Measurements from ENCODE around the gene PRR20G. TPM values are rescaled to one million over a fixed set of nuclear protein-coding genes. Genes with fewer than 3 reads are reported as not detected.

Gene PRR20G
- total RNA-seq, 2 donors from 2014 or later, result not detected

DNA sequence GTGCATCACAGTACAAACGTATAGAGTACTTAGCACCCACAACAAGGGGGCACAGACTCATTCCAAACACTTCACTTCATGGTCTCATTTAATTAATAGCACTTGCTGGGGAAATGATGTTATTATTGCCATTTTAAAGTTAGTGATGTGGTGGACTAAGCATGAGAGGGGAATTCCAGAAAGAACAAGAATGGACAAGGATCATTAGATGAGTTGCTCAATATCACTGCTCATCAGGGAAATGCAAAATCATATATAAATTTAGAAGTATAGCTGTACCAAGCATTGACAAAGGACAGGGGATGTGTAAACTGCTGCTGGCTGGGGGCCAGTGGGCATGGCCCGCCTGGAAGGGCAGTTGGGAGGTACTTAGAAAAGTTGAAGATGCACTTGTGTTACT, 14.6 kb downstream of the PRR20G start:
- H3K36me3 ChIP-seq, result no peaks in the 10 kb centered on the region
- H3K4me1 ChIP-seq, result no peaks in the 10 kb centered on the region
- no peak for DNase-seq
- intact Hi-C loops (cut with DNase I), result no loop called here
- no peak overlapping the region for H3K27ac ChIP-seq
- no peak overlapping the region for H3K9ac ChIP-seq (ENCODE audit: low read depth in 2 of 2, low read length in 2 of 2)
- H3K4me3 ChIP-seq, result no peak overlapping the region
- H3K27me3 ChIP-seq, result no peaks in the 10 kb centered on the region
- H3K9me3 ChIP-seq, result no peaks in the 10 kb centered on the region
- no peak for TF ChIP-seq CTCF (IDR thresholded peaks at IDR 0.05)

- H3K36me3 ChIP-seq, result no peaks in the 10 kb centered on the region
- H3K27ac ChIP-seq, result no peak overlapping the region
- no peak for TF ChIP-seq CTCF (IDR thresholded peaks at IDR 0.05)
- H3K27me3 ChIP-seq, result no peaks in the 10 kb centered on the region
- H3K9me3 ChIP-seq, result no peaks in the 10 kb centered on the region
- no peak overlapping the region for H3K4me3 ChIP-seq
- intact Hi-C loops (cut with DNase I), result no loop called here
- no peak overlapping the region for H3K9ac ChIP-seq (ENCODE audit: low read depth in 2 of 2, low read length in 2 of 2)
- no peak for DNase-seq
- no peaks in the 10 kb centered on the region for H3K4me1 ChIP-seq
Measured at GRCh38 chr3:127266186-127266585, 21.7 kb downstream of the PRR20G start.

DNA sequence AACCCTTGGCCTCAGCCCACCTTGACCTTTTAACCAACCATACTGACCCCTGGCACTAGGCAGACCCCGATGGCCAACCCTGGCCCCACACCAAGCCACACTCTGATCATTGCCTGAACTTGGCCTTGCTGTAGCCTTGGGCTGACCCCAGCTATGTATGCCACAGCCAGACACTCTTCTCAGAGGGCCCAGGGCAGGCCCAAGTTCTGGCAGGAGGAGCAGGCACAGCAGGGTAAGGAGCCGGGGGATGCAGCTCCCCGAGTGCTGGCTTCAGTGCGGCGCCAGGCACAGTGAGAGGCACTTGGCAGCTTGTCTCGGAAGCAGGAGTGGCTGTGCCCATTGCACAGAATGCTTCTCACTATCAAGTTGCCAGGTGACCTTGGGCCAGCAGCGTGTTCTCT, 22.3 kb downstream of the PRR20G start:
- intact Hi-C loops (cut with DNase I), result no loop called here

GRCh38 chr3:127264794-127265514, 22.9 kb downstream of the PRR20G start:
- H3K4me1 ChIP-seq, result no peaks in the 10 kb centered on the region
- H3K9ac ChIP-seq (ENCODE audit: low read depth in 2 of 2, low read length in 2 of 2), result no peak overlapping the region
- no peak for DNase-seq
- H3K4me3 ChIP-seq, result no peak overlapping the region
- no peaks in the 10 kb centered on the region for H3K9me3 ChIP-seq
- no peak for TF ChIP-seq CTCF (IDR thresholded peaks at IDR 0.05)
- H3K36me3 ChIP-seq, result no peaks in the 10 kb centered on the region
- intact Hi-C loops (cut with DNase I), result no loop called here
- H3K27me3 ChIP-seq, result no peaks in the 10 kb centered on the region
- no peak overlapping the region for H3K27ac ChIP-seq

More for the DNA sequence above, 22.3 kb downstream of the PRR20G start:
- no peaks in the 10 kb centered on the region for H3K36me3 ChIP-seq
- DNase-seq, result no peak
- H3K27ac ChIP-seq, result no peak overlapping the region
- no peaks in the 10 kb centered on the region for H3K27me3 ChIP-seq
- TF ChIP-seq CTCF (IDR thresholded peaks at IDR 0.05), result no peak
- no peaks in the 10 kb centered on the region for H3K4me1 ChIP-seq
- no peak overlapping the region for H3K4me3 ChIP-seq
- no peak overlapping the region for H3K9ac ChIP-seq (ENCODE audit: low read depth in 2 of 2, low read length in 2 of 2)
- no peaks in the 10 kb centered on the region for H3K9me3 ChIP-seq

- Histone ChIP-seq H3K27ac (no peak overlapping the region), H3K4me3 (no peak overlapping the region), H3K4me1 (no peaks in the 10 kb centered on the region), H3K27me3 (no peaks in the 10 kb centered on the region), H3K9ac (ENCODE audit: low read depth in 2 of 2, low read length in 2 of 2) (no peak overlapping the region), H3K9me3 (no peaks in the 10 kb centered on the region), H3K36me3 (no peaks in the 10 kb centered on the region)
- no peak for TF ChIP-seq CTCF (IDR thresholded peaks at IDR 0.05)
- intact Hi-C loops (cut with DNase I), result no loop called here
- DNase-seq, result no peak
Measured at GRCh38 chr3:127264292-127264691, 23.6 kb downstream of the PRR20G start.

All from colonic mucosa (tissue), 4 donors.